Measurements from ENCODE around the gene RAPGEF3. TPM values are rescaled to one million over a fixed set of nuclear protein-coding genes. Genes with fewer than 3 reads are reported as not detected.

The RAPGEF3 gene
- total and polyA plus RNA-seq, 9 of the 15 experiments (the other 6 are each of a cell fraction or from before 2014, with no cell fraction given): 0.03 to 0.78 (median 0.37) TPM; not detected in 1

- TF ChIP-seq, protein P1, sequence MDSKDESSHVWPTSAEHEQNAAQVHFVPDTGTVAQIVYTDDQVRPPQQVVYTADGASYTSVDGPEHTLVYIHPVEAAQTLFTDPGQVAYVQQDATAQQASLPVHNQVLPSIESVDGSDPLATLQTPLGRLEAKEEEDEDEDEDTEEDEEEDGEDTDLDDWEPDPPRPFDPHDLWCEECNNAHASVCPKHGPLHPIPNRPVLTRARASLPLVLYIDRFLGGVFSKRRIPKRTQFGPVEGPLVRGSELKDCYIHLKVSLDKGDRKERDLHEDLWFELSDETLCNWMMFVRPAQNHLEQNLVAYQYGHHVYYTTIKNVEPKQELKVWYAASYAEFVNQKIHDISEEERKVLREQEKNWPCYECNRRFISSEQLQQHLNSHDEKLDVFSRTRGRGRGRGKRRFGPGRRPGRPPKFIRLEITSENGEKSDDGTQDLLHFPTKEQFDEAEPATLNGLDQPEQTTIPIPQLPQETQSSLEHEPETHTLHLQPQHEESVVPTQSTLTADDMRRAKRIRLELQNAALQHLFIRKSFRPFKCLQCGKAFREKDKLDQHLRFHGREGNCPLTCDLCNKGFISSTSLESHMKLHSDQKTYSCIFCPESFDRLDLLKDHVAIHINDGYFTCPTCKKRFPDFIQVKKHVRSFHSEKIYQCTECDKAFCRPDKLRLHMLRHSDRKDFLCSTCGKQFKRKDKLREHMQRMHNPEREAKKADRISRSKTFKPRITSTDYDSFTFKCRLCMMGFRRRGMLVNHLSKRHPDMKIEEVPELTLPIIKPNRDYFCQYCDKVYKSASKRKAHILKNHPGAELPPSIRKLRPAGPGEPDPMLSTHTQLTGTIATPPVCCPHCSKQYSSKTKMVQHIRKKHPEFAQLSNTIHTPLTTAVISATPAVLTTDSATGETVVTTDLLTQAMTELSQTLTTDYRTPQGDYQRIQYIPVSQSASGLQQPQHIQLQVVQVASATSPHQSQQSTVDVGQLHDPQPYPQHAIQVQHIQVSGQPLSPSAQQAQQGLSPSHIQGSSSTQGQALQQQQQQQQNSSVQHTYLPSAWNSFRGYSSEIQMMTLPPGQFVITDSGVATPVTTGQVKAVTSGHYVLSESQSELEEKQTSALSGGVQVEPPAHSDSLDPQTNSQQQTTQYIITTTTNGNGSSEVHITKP (IDR thresholded peaks at IDR 0.05; ENCODE audit: partially characterized antibody): peak; percentile 8
- no peak for TF ChIP-seq CTBP1 (IDR thresholded peaks at IDR 0.05; ENCODE audit: borderline replicate concordance)
- peak; percentile 43; the same call in 1 of the 2 replicates for TF ChIP-seq MYNN (IDR thresholded peaks at IDR 0.05)
- TF ChIP-seq MYNN (CRISPR knock-in tag; IDR thresholded peaks at IDR 0.05): no peak
- TF ChIP-seq SP1 (CRISPR knock-in tag; IDR thresholded peaks at IDR 0.05): no peak
- TF ChIP-seq PHF20 (IDR thresholded peaks at IDR 0.05; ENCODE audit: partially characterized antibody): peak; percentile 25
- no peak for TF ChIP-seq MXI1 (IDR thresholded peaks at IDR 0.05; ENCODE audit: low read depth, low read length)
- no peak for TF ChIP-seq PHTF2 (CRISPR knock-in tag; IDR thresholded peaks at IDR 0.05)
- TF ChIP-seq DEAF1 (CRISPR knock-in tag; IDR thresholded peaks at IDR 0.05): no peak
- TF ChIP-seq ADNP (tag; IDR thresholded peaks at IDR 0.05): peak; percentile 97
- TF ChIP-seq SRF (CRISPR knock-in tag; IDR thresholded peaks at IDR 0.05): no peak; a peak in 1 of 4 replicates
- no peak for TF ChIP-seq HBP1 (CRISPR knock-in tag; IDR thresholded peaks at IDR 0.05)
- TF ChIP-seq ATF2 (CRISPR knock-in tag; IDR thresholded peaks at IDR 0.05): no peak
- TF ChIP-seq ZNF165 (CRISPR knock-in tag; IDR thresholded peaks at IDR 0.05; ENCODE audit: borderline replicate concordance): no peak
- peak; percentile 93 for TF ChIP-seq ZNF263 (CRISPR knock-in tag; IDR thresholded peaks at IDR 0.05; ENCODE audit: borderline replicate concordance)
- TF ChIP-seq, protein P2, sequence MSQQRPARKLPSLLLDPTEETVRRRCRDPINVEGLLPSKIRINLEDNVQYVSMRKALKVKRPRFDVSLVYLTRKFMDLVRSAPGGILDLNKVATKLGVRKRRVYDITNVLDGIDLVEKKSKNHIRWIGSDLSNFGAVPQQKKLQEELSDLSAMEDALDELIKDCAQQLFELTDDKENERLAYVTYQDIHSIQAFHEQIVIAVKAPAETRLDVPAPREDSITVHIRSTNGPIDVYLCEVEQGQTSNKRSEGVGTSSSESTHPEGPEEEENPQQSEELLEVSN (IDR thresholded peaks at IDR 0.05; ENCODE audit: borderline replicate concordance in 1 of 2, extremely low read depth in 1 of 2, insufficient read depth in 1 of 2, insufficient read length in 1 of 2, low read depth in 1 of 2, low read length in 1 of 2, poor library complexity in 1 of 2, severe bottlenecking in 1 of 2): peak in 1 of 2 experiments; percentile 0
- TF ChIP-seq BRD9 (IDR thresholded peaks at IDR 0.05; ENCODE audit: low read depth, partially characterized antibody): no peak
- peak; percentile 21; the same call in 1 of the 2 replicates for TF ChIP-seq DPF2 (IDR thresholded peaks at IDR 0.05)
- no peak for TF ChIP-seq MIER1 (IDR thresholded peaks at IDR 0.05; ENCODE audit: low read depth)
Measured at GRCh38 chr12:47773858-47774580, 15.3 kb upstream of the RAPGEF3 start (continued).
